Kidney glomerular epithelial cell (primary cell): ENCODE measurements around the gene CTTN.
"Not testable (repeated sequence)": the region's sequence is repeated elsewhere in the genome, so short reads cannot be mapped to it uniquely, and the experiment has no call there.

ENCODE experiments used
- DNase-seq: peaks from one replicate; lab custom pipeline; 2025; lab: John Stamatoyannopoulos, UW

Gene CTTN

DNA sequence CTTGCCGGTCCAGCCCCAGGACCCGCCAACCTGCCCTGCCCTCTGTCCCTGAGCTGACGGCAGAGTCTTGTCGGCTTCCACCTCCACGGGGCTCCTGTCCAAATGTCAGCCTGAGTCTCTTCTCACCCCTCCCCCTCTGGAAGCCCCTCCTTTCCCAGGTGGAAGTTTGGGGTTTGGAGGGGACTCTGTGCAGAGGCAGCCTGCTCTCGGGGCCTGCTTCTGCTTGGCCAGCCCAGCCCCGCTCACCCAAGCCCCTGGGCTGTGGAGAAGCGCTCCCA is 31.0 kb downstream of the CTTN start:
- no peak for DNase-seq

DNA sequence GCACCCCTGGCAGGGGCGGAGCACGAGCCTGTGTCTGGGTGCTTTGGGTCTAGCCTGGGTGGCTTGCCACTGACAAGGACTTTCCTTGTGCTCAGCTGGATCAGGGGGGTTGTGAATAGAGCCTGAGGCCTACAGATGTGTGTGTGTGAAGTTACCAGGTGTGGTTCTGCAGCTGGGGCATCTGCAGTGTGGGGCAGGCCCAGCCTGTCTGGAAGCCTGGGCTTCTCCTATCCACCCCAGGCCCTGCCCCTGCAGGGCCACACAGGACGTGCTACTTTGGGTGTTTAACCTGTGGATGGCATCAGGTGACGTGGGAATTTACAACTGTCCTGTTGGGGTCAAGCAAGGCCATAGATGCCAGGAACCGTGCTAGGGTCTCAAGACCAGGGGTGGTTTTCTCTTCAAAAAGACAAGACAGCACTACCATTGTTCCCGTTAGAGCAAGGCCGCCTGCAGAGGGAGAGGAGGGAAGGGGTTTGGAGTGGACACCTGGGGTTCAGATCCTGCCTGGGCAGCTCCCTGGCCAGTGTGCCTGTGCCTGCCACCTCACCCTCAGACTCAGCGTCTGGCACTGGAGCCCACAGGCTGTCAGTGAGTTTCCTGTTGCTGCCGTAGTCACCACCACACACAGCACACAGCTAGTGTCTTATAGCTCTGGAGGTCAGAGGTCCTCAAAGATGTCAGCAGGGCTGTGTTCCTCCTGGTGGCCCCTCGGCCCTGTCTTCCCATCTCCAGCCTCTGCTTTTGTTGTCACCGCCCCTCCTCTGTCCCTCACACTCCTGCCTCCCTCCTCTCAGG is 31.6 kb downstream of the CTTN start:
- DNase-seq = no peak

DNA sequence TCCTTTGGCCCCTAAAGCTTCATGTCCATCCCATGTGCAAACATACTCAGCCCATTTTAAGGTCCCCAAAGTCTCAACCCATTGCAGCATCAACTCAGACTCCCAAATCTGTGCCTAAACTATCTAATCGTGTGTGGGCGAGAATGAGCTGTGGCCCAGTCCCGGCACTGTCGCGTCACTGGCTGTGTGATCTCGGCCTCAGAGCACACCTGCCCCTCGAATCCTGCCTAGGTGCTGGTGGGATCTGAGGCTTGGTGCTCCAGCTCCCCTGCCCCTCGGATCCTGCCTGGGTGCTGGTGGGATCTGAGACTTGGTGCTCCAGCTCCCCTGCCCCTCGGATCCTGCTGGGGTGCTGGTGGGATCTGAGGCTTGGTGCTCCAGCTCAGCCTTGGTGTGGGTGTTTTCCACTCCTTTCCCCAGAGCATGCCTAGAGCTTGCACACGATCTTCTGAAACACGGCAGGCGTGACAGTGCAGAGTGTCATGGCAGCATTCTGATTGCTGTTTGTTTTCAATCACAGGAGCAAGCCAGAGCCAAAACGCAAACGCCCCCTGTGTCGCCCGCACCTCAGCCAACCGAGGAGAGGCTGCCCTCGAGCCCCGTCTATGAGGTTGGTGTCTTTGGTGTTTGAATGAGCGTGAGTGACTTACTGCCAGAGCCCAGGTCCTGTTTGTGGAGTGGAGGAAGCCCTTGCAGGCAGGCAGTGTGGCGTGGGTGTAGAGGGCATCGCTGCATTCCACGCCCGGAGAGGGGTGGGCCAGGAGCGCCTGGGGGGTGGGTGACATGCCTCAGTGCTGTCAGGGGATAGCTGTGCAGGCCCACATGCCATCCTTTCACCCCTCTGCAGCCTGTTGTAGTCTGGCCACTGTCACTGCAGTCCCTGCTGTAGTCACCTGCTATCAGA is 32.6 kb downstream of the CTTN start:
- DNase-seq = no peak

DNA sequence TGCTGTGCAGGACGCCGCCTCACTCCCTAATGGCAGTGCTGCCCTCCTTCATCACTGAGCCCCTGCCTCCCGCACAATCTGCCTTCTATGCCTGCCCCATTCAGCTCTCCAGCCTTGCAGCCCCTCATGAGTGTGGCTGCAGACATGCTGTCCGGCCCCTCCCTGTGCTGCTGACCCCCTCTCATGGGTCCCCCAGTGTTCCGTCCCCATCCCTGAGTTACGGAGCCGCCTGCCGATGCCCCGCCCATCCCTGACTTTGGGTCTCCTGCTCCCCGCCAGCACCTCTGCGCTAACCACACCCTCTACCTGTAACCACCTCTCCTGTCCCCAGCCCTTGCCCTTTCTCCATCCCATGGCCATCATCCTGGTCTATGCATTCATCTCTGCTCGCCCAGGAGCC is 33.3 kb downstream of the CTTN start:
- no peak for DNase-seq

DNA sequence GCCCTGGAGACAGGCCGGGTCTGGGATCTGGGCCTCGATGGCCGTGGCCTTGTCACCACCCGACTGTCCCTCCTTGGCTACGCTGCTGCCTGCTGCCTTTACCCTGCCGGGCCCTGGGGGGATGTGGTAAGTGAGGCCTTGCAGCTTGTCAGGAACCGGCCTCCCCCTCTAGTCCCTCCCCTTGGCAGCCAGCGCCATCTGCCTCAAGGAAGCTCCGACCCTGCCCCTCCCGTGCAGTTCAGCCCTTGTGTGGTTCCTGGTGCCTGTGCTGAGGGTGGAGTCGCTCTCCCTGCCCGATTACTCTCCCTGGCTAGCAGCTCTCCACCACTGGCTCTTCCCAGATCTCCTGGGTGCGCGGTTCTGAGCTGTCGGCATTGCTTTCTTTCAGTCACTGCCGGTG is 33.7 kb downstream of the CTTN start:
- no peak for DNase-seq

DNA sequence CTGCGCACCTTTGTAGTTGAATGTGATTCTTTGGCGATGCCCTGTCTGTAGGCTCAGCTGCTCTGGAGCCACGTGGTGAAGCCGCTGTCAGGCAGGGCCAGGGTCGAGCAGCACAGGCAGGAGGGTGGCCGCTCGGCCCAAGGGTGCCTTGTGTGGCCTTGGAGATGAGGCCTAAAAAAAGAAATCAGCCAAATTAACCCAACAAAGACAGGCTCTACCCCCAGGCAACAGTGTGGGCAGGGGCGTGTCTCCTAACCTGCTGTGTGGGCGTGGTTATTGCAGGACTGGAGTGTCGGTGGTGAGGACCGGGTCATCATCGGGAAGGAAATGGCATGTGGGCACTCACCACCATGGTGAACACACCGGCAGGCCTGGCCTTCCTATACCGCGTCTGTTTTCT is 34.3 kb downstream of the CTTN start:
- DNase-seq = no peak

DNA sequence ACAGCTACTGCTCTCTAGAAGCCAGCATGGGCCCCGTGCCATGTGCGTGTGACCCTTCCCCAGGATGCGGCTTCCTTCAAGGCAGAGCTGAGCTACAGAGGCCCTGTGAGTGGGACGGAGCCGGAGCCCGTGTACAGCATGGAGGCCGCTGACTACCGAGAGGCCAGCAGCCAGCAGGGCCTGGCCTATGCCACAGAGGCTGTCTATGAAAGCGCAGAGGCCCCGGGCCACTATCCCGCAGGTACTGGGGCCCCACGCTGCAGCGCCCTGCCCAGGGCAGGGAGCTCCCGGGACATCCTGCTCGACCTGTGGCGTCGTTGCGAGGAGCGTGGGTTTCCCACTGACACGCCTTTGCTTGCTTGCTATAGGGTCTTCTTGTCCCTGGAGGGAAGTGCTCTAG is 34.7 kb downstream of the CTTN start:
- DNase-seq = no peak

DNA sequence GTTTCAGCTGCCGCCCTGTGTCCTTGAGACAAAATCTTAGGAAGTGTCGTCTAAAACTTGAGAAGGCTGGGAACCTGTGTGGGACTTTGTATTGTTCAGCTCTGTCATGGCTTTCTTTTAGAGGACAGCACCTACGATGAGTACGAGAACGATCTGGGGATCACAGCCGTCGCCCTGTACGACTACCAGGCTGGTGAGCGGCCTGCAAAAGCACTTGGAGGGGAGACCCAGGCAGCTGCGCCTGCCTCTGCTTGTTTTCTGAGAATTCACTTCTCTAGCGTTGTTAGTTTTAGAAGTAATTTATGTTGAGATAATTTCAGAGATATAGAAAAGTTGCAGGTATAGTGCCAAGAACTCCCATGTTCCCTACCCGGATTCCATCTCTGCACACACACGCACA is 35.2 kb downstream of the CTTN start:
- no peak for DNase-seq

DNA sequence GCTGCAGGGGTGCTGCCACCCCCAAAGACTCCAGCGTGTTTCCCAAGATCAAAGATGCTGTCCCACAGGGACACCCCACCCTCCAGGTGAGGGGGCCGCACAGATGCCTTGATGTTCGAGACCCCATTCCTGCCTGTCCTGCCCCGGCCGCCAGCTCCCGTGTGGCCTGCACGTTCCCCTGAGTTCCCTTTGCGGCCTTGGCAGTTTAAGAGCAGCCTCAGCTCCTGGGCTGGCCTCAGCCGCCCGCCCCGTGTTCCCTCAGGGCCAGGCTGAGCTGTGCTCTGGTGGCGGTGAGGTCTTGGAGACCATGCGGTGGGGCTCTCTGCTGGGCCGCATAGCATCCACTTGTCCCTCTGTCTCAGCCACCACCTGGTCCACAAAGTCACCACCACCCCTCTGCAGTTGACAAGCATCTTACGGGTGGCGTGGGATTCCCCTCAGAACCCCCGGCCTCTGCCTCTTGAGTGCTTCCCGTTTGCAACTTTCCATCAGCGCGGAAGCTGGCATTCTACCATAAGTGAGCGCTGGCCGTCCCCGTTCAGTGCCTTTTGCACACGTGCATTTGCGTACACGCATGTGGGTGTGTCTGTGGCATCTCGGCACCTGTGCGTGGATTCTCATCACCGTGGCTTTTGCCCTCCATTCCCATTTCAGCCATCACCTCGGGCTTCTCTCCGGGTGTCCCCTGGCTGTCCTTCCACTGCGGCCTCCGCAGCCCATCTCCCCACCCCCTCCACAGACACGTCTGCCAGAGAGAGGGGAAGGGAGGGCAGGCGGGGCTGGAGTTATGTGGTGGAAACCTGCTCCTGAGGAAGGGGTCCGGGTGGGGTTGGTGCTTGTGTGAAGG is 35.9 kb downstream of the CTTN start:
- no peak for DNase-seq

DNA sequence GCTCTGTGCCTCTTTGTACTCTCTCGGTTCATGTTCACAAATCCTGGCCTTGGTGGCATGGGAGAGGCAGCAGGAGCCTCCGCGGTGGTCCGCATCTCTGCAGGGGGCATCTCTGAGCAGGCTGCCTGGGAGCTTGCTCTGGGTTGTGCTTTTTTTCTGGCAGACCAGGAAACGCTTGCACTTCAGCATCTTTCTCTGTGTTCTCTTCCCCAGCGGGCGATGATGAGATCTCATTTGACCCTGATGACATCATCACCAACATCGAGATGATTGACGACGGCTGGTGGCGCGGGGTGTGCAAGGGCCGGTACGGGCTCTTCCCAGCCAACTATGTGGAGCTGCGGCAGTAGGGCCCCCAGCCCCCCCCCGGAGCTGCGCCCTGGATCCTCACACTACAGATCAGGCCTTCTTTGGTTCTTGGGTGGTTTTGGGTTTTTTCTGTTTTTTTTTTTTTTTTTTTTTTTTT is 36.5 kb downstream of the CTTN start:
- no peak for DNase-seq

DNA sequence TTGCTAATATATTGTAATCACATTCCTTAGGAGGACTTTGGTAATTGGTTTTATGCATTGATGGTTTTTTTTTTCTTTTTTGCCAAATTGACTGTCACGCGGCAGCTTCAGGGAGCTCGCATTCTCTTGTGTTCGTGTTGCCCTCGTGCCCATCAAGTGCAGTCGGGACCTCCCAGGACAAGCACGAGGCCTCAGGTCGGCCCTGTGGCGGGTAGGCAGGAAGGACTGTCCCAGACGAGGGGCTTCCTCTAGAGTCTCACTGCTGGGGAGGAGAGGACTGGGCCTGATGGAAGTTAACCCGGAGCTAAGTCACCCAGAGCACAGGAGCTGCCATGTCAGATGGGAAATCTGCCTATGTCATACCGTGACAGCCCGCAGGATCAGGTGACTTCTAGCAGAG is 37.0 kb downstream of the CTTN start:
- no peak for DNase-seq

DNA sequence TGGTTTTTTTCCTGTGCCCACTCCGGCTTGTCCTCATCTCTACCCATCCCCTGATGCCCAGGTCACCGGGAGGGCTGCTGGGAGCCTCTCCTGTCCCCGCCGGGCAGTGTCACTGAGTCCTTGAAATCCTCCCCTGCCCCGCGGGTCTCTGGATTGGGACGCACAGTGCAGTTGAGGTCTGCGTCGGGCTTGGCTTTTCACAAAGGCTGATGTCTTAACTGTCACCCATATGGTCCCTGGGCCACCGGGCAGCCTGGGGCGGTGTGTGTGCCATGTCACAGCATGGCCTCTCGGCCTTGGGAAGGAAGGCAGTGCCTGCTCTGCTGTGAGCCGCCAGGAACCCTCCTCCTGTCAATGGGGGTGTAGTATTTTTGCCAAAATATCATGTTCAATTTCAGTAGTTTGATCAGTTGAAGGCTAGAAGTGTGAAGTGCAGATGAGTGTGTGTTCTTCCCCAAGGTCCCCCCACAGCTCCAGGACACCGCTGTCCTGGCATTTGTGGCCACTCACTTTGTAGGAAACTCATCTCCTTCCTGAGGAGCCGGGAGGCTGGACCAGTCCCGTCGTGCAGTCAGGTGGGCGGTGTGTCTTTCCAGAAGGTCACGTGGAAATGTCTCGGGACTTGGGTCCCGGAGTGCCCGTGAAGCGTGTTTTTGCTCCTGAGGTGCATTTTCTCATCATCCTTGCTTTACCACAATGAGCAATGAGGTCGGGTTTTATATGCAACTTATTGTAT is 37.6 kb downstream of the CTTN start:
- DNase-seq = no peak

DNA sequence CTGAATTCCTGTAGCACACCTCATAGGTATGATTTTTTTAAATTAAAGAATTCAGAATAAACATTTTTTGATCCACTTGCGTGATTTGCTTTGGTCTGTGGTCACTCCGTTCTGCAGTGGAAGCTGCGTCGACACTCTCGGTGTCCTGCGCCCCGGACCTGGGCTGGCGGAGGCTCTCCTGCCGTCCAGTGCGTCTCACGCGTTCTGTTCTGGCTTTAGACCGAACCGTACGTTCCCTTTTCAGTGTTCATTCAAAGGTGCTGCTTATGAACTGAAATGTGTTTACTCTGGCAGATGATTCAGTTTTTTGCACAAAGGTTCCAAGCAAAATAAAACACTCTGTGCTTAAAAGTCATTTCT is 38.2 kb downstream of the CTTN start:
- DNase-seq = no peak

DNA sequence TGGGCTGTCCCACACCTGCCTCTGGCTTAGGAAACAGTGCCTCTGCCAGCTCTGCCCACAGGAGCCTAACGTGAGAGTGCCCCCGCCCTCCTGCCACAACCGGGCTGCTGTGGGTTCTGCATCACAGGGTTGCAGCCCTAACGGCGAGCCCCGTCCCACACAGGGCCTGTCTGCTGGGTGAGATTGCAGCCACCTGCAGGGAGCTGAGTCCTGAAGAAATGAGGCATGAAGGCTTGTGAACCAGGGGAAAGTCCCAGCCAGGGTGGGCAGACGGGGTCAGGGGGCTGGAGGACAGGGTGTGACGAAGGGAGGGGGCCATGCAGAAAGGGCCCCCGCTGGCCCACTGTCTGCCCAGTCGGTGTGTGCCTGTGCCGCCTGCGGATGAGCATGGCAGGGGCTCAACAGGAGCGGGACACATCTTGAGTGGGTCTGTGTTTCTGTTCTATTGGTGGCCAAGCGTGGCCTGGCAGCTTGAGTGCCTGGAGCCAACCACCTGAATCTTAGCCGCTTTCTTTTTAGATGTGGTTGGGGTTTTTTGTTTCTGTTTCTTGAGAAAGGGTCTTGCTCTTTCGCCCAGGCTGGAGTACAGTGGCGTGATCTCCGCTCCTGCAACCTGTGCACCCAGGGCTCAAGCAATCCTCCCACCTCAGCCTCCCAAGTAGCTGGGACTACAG is 38.9 kb downstream of the CTTN start:
- DNase-seq = no peak

DNA sequence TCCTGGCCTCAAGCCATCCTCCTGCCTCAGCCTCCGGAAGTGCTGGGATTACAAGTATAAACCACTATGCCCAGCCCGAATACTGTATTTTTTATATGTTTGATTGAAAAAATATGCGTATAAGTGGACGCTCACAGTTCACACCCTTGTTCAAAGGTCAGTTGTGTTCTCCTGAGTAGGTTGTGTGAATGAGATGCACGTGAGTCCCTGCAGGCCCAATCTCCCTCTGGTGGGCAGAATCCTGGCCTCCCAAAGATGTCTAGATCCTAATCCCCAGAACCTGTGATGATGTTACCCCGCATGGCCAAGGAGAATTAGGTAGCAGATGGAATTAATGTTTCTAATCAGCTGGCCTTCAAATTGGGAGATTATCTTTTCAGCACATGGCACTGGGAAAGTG is 41.9 kb downstream of the CTTN start:
- DNase-seq = no peak

DNA sequence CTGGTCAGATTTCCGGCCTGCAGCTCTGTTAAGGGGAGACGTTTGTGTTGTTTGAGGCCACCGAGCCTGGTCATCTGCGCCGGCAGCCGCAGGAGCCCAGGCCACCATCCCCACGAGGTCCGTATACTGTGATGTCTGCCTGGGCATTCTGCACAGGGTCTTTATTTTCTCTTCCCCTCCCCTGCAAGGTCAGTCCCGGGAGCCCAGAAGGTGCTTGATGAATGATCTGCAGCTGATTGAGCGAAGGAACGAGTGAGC is 45.4 kb downstream of the CTTN start:
- no peak for DNase-seq

DNA sequence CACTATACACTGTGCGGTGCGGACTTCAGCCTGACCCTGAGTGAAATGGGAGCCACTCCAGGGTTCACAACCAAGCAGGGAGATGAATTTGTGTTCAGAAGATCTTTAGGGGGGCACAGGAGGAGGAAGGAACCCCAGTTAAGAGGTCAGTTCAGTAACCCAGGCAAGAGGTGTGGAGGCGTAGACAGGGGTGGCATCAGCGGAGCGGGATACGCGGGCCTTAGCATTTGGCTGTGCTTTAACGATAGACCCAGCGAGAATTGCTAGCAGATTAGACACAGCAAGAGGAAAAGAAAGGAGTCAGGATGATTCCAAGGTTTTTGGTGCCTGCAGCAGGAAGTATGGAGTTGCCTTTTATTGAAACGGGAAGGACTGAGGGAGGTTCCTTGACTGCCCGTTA is 46.8 kb downstream of the CTTN start:
- DNase-seq = no peak

DNA sequence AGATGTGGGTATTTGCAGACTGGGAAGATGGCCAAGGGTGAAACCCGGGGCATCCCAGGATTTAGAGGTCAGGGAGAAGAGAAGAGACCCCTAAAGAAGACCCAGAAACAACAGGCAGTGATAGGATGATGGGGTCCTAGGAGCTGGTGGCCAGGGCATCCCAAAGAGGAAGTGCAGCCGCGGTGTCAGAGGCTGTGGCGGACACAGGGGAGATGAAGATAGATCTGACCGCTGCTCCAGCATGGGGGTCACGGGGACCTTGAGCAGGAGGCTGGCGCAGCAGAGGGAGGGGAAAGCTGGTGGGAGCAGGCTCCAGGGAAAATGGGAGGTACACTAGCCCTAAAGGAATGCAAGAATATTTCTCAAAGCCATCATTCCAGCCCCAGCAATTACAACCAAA is 47.3 kb downstream of the CTTN start:
- no peak for DNase-seq

DNA sequence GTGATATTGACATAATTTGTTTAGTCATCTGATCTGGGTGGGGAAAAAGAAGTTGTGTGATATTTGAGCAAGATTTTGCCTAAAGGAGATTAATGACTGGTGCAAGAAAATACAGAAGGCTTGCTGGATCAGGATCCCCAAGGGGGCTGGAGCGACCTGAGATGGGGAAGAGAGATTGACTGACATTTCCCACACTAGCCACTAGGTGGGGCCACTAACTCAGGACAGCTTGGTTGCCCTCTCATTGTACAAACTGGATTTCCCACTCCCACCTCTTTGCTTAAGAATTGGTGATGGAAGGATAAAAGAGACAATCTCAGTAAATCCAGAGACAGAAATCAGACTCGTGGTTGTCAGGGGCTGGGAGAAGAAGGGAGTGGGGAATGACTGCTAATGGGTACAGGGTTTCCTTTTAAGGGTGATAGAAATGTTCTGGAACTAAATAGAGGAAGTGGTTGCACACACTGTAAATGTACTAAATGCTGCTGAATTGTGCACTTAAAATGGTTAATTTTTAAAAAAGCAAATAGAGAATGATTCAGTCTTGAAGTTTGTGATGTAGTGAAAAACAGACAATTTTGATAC is 50.7 kb downstream of the CTTN start:
- no peak for DNase-seq

DNA sequence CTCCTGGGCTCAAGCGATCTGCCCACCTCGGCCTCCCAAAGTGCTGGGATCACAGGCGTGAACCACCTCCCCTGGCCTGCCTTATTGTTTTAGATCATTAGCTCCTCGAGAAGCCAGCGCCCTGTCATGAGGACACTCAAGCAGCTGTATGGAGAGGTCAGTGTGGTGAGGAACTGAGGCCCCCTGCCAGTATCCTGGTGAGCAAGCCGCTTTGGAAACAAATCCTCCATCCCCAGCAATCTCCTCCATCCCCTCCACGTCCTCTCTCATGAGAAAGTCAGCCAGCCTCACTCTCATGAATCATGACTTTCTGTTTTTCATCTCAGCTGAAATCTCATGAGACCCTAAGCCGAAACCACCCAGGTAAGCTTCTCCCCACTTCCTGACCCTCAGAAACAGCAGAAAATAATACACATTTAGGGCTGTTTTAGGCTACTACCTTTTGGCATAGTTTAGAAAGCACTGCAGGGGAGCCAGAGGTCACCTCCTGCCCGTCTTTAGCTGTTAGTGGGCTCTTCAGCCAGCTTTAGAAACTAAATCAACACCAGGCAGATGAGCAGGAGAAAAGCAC is 56.0 kb downstream of the CTTN start:
- DNase-seq = no peak

DNA sequence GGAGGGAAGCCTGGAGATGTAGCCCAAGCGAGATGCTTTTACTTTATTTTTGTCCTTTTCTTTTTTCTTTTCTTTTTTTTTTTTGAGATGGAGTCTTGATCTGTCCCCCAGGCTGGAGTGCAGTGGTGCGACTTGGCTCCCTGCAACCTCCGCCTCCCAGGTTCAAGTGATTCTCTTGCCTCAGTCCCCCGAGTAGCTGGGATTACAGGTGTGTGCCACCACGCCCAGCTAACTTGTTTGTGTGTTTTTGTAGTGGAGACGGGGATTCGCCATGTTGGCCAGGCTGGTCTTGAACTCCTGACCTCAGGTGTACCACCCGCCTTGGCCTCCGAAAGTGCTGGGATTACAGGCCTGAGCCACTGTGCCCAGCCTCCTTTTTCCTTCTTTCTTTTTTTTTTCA is 56.5 kb downstream of the CTTN start:
- not testable (repeated sequence) for DNase-seq
